NB4 (cell line): ENCODE results near the gene PRKAR1B.
"Not testable (repeated sequence)": the region's sequence is repeated elsewhere in the genome, so short reads cannot be mapped to it uniquely, and the experiment has no call there.

Experiments used
- DNase-seq: peaks from one replicate; pipeline ENCODE4 v3.0.0; 2010; ENCODE audit warnings: low read depth
- H3K4me3 ChIP-seq: one replicate; pipeline ENCODE4 v1.5.1; 2011; ENCODE audit warnings: mild to moderate bottlenecking, low read depth, low read length, moderate library complexity
- CTCF ChIP-seq: IDR thresholded peaks from one replicate; pipeline ENCODE4 v1.5.1; 2012; ENCODE audit warnings: low read depth, low read length
- MAX ChIP-seq: IDR thresholded peaks from 2 replicates; pipeline ENCODE4 v1.6.1; 2011; ENCODE audit warnings: low read depth, low read length
- MYC ChIP-seq: IDR thresholded peaks from 2 replicates; pipeline ENCODE4 v1.6.1; 2011; ENCODE audit warnings: low read depth, low read length
- POLR2A ChIP-seq: IDR thresholded peaks from 2 replicates; pipeline ENCODE4 v1.6.1; 2011; ENCODE audit warnings: mild to moderate bottlenecking; ENCODE audit not compliant: insufficient read length; ENCODE audit errors: extremely low read depth

Gene PRKAR1B

GRCh38 chr7:755413-755805 lies 28.3 kb upstream of the PRKAR1B start:
- TF ChIP-seq CTCF, result no peak
- no peak for DNase-seq
- H3K4me3 ChIP-seq, result no peak overlapping the region

- no peak overlapping the region for H3K4me3 ChIP-seq
These were observed 27.7 kb upstream of the PRKAR1B start for GRCh38 chr7:754531-755412.

GRCh38 chr7:753190-753589 lies 26.1 kb upstream of the PRKAR1B start:
- H3K4me3 ChIP-seq, result no peak overlapping the region
- no peak for DNase-seq
- no peak for TF ChIP-seq MYC

More at GRCh38 chr7:754531-755412, 27.7 kb upstream of the PRKAR1B start:
- no peak for TF ChIP-seq POLR2A
- no peak for DNase-seq

GRCh38 chr7:752256-752655 lies 25.2 kb upstream of the PRKAR1B start:
- not testable (repeated sequence) for H3K4me3 ChIP-seq, DNase-seq

- H3K4me3 ChIP-seq, result no peak overlapping the region
- TF ChIP-seq CTCF (no peak), POLR2A (no peak), MYC (no peak), MAX (no peak)
- peak; percentile 58 for DNase-seq
These were observed 24.7 kb upstream of the PRKAR1B start for GRCh38 chr7:751826-752225.

GRCh38 chr7:750111-750905 lies 23.2 kb upstream of the PRKAR1B start:
- no peak overlapping the region for H3K4me3 ChIP-seq
- DNase-seq, result no peak
- TF ChIP-seq MAX, result no peak
- no peak for TF ChIP-seq CTCF
- no peak for TF ChIP-seq POLR2A
- TF ChIP-seq MYC, result no peak

- H3K4me3 ChIP-seq, result no peak overlapping the region
- DNase-seq, result no peak
- TF ChIP-seq CTCF (no peak), POLR2A (no peak), MYC (no peak), MAX (no peak)
These were observed 22.1 kb upstream of the PRKAR1B start for GRCh38 chr7:749140-749551.
